IgD-negative memory B cell (primary cell): ENCODE results near the gene IGSF22. TPM values are rescaled to one million over a fixed set of nuclear protein-coding genes. Genes with fewer than 3 reads are reported as not detected.
A peak's percentile ranks its signal among the peaks of the same experiment; 100 is the strongest.

Experiments used
- H3K27ac Mint-ChIP-seq, 3 donors: one replicate each; pipeline ENCODE4 v1.8.0; 2020 to 2022; ENCODE audit warnings: mild to moderate bottlenecking in 3 of 3, mixed read lengths in 3 of 3, moderate library complexity in 1 of 3
- H3K27me3 Mint-ChIP-seq: one replicate; pipeline ENCODE4 v1.8.0; 2021; ENCODE audit warnings: mixed read lengths
- H3K36me3 Mint-ChIP-seq: one replicate; pipeline ENCODE4 v1.8.0; 2020; ENCODE audit warnings: mild to moderate bottlenecking, mixed read lengths
- H3K4me1 Mint-ChIP-seq, 3 donors: one replicate each; pipeline ENCODE4 v1.8.0; 2020 to 2022; ENCODE audit warnings: mixed read lengths in 3 of 3, mild to moderate bottlenecking in 1 of 3
- H3K4me3 Mint-ChIP-seq, 4 donors: one replicate each; pipeline ENCODE4 v1.8.0; 2020 to 2022; ENCODE audit warnings: mild to moderate bottlenecking in 4 of 4, mixed read lengths in 4 of 4, moderate library complexity in 3 of 4
- H3K9me3 Mint-ChIP-seq, 3 donors: one replicate each; pipeline ENCODE4 v1.8.0; 2020 to 2021; ENCODE audit warnings: mixed read lengths in 3 of 3, mild to moderate bottlenecking in 1 of 3
- polyA plus RNA-seq: library from polyadenylated mRNA; unstranded; fragments of 300-500 nt; fragmentation: Illumina TruSeq; gene quantifications from one replicate; pipeline ENCODE4 v1.2.3, GENCODE V29; 2021

Gene IGSF22
- polyA plus RNA-seq, 1 donor from 2014 or later, result 4.0 TPM

GRCh38 chr11:18731441-18731840, 5.5 kb upstream of the IGSF22 start:
- H3K9me3 Mint-ChIP-seq, result no peaks in the 10 kb centered on the region
- H3K27me3 Mint-ChIP-seq, result no peaks in the 10 kb centered on the region
- peaks cover 3% of the 10 kb centered on the region for H3K36me3 Mint-ChIP-seq
- H3K27ac Mint-ChIP-seq, result peak overlapping the region in 2 of 3 donors; percentile 10 to 33
- H3K4me3 Mint-ChIP-seq, result peak overlapping the region in 1 of 4 donors; percentile 1
- H3K4me1 Mint-ChIP-seq, result peaks cover 17 to 19% (median 18%) of the 10 kb centered on the region in 3 donors

GRCh38 chr11:18730020-18730419, 4.0 kb upstream of the IGSF22 start:
- peaks cover 17 to 19% (median 18%) of the 10 kb centered on the region in 3 donors for H3K4me1 Mint-ChIP-seq
- no peaks in the 10 kb centered on the region for H3K27me3 Mint-ChIP-seq
- no peaks in the 10 kb centered on the region for H3K9me3 Mint-ChIP-seq
- peak overlapping the region in 1 of 3 donors; percentile 44 for H3K27ac Mint-ChIP-seq
- peak overlapping the region in 1 of 4 donors; percentile 28 for H3K4me3 Mint-ChIP-seq
- H3K36me3 Mint-ChIP-seq, result peaks cover 3% of the 10 kb centered on the region

DNA sequence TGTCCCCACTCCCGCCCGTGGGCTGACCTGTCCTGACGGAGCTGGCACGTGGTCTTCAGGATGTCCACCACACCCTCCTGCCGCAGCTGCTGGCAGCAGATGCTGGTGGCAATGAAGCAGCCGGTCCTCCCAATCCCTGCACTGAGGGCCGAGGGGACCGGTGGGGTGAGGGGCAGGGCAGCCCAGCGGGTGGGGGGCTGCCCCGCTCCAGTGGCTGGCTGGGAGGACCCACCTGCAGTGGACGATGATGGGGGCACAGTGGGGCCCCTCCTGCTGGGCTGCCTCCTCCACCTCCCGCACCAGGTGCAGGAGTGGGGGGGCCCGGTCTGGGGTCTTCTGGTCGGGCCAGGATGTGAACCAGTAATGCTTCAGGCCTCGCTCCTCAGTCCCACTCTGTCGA, 3.4 kb upstream of the IGSF22 start:
- H3K9me3 Mint-ChIP-seq, result no peaks in the 10 kb centered on the region
- no peak overlapping the region for H3K4me3 Mint-ChIP-seq
- no peak overlapping the region for H3K27ac Mint-ChIP-seq

GRCh38 chr11:18728658-18729057, 2.7 kb upstream of the IGSF22 start:
- peaks cover 3% of the 10 kb centered on the region for H3K36me3 Mint-ChIP-seq
- no peaks in the 10 kb centered on the region for H3K27me3 Mint-ChIP-seq
- peaks cover 17 to 19% (median 18%) of the 10 kb centered on the region in 3 donors for H3K4me1 Mint-ChIP-seq
- no peak overlapping the region for H3K27ac Mint-ChIP-seq
- H3K9me3 Mint-ChIP-seq, result no peaks in the 10 kb centered on the region
- H3K4me3 Mint-ChIP-seq, result no peak overlapping the region

More for the DNA sequence above, 3.4 kb upstream of the IGSF22 start:
- H3K27me3 Mint-ChIP-seq, result no peaks in the 10 kb centered on the region
- peaks cover 3% of the 10 kb centered on the region for H3K36me3 Mint-ChIP-seq
- peaks cover 17 to 19% (median 18%) of the 10 kb centered on the region in 3 donors for H3K4me1 Mint-ChIP-seq

DNA sequence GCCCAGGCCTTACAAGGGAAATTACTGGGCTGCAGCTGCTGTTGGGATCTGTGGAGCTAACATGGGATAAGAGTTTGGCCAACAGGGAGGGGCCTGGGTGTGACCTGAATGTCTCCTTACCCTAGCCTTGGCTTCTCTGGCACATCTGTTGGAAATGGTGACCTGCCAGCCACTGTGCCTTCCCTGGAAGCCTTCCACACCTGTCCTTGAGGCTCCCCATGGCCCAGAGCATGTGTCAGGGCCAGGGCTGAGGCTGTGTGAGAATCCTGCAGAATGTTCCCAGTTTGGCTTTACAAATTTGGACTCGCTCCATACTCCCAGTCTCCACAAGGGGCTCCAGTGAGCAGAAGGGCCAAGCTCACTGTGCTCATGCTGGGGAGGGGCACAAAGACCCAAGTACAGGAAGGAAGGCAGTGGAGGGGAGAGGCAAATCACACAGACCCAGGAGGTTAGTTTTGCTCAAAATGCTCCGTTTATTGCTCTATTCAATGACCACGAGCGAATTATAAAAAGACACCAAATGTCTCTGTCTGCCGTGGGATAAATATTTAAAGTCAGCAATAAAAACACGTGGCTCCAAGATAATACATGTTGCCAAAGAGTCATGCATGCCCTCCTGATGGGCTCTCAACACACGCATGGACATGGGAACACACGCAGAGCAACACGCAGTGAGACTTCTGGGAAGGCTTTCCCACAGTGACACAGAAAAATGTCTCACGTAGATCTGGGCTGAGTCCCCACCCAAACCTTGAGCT, 1.7 kb upstream of the IGSF22 start:
- H3K36me3 Mint-ChIP-seq, result peaks cover 3% of the 10 kb centered on the region
- H3K9me3 Mint-ChIP-seq, result no peaks in the 10 kb centered on the region
- peaks cover 17 to 19% (median 18%) of the 10 kb centered on the region in 3 donors for H3K4me1 Mint-ChIP-seq
- peak overlapping the region in 2 of 4 donors; percentile 0 to 69 for H3K4me3 Mint-ChIP-seq
- no peaks in the 10 kb centered on the region for H3K27me3 Mint-ChIP-seq
- no peak overlapping the region for H3K27ac Mint-ChIP-seq

- H3K27me3 Mint-ChIP-seq, result peaks cover 1% of the 10 kb centered on the region
- H3K4me1 Mint-ChIP-seq, result peaks cover 5 to 8% (median 6%) of the 10 kb centered on the region in 3 donors
- peak overlapping the region in 2 of 4 donors; percentile 14 to 45 for H3K4me3 Mint-ChIP-seq
- H3K36me3 Mint-ChIP-seq, result no peaks in the 10 kb centered on the region
- peak overlapping the region in 1 of 3 donors; percentile 14 for H3K27ac Mint-ChIP-seq
- H3K9me3 Mint-ChIP-seq, result no peaks in the 10 kb centered on the region
Measured at GRCh38 chr11:18723991-18724390, 2.0 kb downstream of the IGSF22 start.

DNA sequence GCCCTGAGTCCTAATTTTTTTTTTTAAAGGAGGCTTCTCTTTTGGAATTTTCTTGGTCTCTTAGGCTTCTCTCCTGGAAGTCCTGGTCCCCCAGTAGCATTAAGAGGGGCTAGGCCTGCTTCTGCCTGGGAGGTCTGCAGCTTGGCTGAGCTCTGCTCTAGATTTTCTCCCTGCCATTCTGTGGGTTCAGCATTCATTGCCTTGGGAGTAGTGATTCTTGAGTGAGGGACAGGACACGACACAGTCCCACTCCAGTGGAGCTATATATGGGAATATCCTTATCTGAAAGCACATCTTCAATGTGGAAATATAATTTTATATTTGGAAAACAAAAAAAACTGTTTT, 3.7 kb downstream of the IGSF22 start:
- Mint-ChIP-seq H3K27ac (no peak overlapping the region), H3K36me3 (no peaks in the 10 kb centered on the region), H3K27me3 (peaks cover 1% of the 10 kb centered on the region), H3K4me3 (peak overlapping the region in 3 of 4 donors; percentile 85 to 97 (median 90)), H3K9me3 (no peaks in the 10 kb centered on the region), H3K4me1 (peaks cover 0 to 4% (median 1%) of the 10 kb centered on the region in 3 donors)

- Mint-ChIP-seq H3K27me3 (peaks cover 1% of the 10 kb centered on the region), H3K4me1 (peaks cover 0 to 4% (median 1%) of the 10 kb centered on the region in 3 donors), H3K27ac (peak overlapping the region in 1 of 3 donors; percentile 20), H3K4me3 (peak overlapping the region; percentile 85 to 97 (median 88)), H3K9me3 (no peaks in the 10 kb centered on the region), H3K36me3 (no peaks in the 10 kb centered on the region)
Measured at GRCh38 chr11:18721561-18722292, 4.3 kb downstream of the IGSF22 start.

- H3K27me3 Mint-ChIP-seq, result peaks cover 1% of the 10 kb centered on the region
- peaks cover 0 to 4% (median 1%) of the 10 kb centered on the region in 3 donors for H3K4me1 Mint-ChIP-seq
- peak overlapping the region; percentile 85 to 97 (median 88) for H3K4me3 Mint-ChIP-seq
- H3K36me3 Mint-ChIP-seq, result no peaks in the 10 kb centered on the region
- no peaks in the 10 kb centered on the region for H3K9me3 Mint-ChIP-seq
- peak overlapping the region in 1 of 3 donors; percentile 28 for H3K27ac Mint-ChIP-seq
Measured at GRCh38 chr11:18720808-18721560, 5.0 kb downstream of the IGSF22 start.

DNA sequence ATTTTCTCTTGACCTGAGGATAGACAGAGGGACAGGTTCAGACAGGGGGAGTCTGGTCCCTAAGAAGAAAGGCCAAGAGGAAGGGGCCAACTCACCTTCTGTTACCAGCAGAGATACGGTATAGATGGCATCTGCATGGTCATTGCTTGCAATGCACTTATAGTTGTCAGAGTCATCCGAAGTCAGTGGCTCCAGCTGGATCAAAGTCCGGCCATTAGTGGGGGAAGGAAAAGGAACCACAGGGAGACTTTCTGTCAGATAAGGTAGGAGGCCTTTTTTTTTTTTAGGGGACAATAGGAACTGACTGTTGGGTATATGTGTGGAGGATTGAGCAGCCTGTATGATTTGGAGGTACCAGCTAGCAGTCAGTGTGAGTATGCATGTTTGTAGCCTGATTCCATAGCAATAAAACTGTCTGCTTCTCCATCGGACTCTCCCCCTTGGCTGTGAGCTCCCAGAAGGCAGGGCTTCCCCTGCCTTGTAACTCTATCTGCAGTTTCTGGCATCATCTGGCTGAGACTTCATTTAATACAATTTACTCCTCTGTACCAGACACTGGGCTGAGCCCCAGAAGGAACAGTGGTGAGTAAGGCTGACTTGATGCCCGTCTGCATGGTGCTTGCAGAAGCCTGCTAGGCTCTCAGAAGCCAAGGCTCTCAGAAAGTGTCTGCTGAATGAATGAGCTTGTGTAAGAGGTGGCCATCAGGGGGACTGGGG, 5.7 kb downstream of the IGSF22 start:
- Mint-ChIP-seq H3K27ac (no peak overlapping the region), H3K4me1 (peaks cover 0 to 4% (median 1%) of the 10 kb centered on the region in 3 donors), H3K27me3 (peaks cover 1% of the 10 kb centered on the region), H3K36me3 (no peaks in the 10 kb centered on the region), H3K4me3 (peak overlapping the region; percentile 85 to 97 (median 88)), H3K9me3 (no peaks in the 10 kb centered on the region)

DNA sequence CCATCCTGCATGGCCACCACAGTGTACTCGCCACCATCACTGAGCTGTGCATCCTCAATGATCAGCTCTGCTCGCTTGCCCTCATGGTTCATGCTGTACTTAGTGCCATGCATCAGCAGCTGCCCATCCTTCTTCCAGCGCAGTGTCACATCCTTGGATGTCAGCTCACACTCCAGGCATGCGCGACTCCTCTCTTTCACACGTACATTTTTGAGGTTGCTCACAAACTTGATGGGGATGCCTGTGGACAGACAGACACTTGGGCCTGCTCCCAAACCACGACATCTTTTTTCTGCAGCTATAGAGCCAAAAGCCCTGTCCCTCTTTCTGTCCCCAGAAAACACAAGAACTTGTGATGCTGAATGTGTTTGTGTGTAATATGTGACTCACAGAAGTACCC, 10.5 kb downstream of the IGSF22 start:
- peaks cover 2% of the 10 kb centered on the region for H3K27me3 Mint-ChIP-seq

GRCh38 chr11:18714443-18714780, 11.6 kb downstream of the IGSF22 start:
- no peak overlapping the region for H3K27ac Mint-ChIP-seq
- H3K27me3 Mint-ChIP-seq, result peaks cover 2% of the 10 kb centered on the region
- H3K36me3 Mint-ChIP-seq, result no peaks in the 10 kb centered on the region
- H3K4me3 Mint-ChIP-seq, result no peak overlapping the region
- no peaks in the 10 kb centered on the region for H3K9me3 Mint-ChIP-seq
- H3K4me1 Mint-ChIP-seq, result peaks cover 0 to 3% (median 0%) of the 10 kb centered on the region in 3 donors

More for the DNA sequence above, 10.5 kb downstream of the IGSF22 start:
- Mint-ChIP-seq H3K4me1 (peaks cover 0 to 3% (median 0%) of the 10 kb centered on the region in 3 donors), H3K9me3 (no peaks in the 10 kb centered on the region), H3K27ac (no peak overlapping the region), H3K36me3 (no peaks in the 10 kb centered on the region), H3K4me3 (no peak overlapping the region)

DNA sequence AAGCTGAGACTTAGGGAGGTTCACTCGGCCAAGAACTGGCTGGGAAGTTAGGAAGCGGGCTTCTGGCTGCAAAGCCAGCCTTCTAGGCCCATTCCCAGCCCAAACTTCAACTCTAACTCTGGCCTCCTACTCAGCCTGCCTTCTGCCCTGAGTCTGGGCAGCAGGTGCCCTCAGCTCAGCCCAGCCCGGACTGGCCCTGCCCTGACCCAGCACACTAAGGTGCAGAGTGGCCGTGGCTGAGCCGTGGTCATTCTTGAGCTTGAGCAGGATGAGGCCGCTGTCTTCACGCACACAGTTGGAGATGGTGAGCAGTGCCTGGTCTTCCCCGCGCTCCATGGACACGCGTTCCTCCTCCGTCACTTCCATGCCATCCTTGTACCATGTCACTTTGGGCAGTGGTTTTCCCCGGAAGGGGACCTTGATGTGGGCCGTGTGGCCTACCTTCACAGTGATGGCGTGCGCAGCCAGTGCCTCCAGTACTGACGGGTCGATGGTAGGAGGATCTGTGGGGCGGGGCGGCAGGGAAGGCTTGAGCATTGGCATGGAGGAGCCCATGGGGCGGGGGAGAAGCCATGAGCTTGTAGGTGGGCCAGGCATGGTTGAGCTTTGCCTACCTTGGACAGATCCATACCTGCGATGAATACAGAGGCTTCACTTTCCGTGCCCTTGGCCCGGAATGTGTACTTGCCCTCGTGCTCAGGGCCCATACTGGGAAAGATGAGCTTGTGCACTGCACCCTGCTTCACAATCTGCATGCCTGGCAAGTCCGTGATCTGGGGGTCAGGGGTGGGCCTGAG, 12.1 kb downstream of the IGSF22 start:
- Mint-ChIP-seq H3K27me3 (peaks cover 2% of the 10 kb centered on the region), H3K27ac (no peak overlapping the region), H3K9me3 (no peaks in the 10 kb centered on the region), H3K36me3 (no peaks in the 10 kb centered on the region), H3K4me1 (peaks cover 0 to 3% (median 0%) of the 10 kb centered on the region in 3 donors), H3K4me3 (no peak overlapping the region)

DNA sequence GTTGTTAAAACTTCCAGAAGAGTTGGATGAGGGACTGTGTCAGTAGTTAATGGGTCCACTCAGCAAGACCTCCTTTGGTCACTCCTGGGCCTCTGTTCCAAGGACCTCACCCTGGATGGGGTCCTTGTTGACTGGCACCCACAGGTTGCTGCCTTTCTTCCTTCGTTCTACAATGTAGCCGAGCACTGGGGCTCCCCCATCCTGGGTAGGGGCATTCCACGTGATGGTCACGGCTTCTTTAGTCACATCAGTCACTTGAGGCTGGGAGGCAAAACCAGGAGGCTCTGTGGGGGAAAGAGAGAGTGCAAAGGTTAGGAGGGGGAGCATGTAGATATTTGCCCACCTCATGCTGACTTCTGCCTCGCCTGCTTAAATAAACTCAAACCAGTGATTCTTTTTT, 15.4 kb downstream of the IGSF22 start:
- no peak overlapping the region for H3K4me3 Mint-ChIP-seq
- H3K27me3 Mint-ChIP-seq, result peaks cover 4% of the 10 kb centered on the region
- H3K9me3 Mint-ChIP-seq, result no peaks in the 10 kb centered on the region
- H3K27ac Mint-ChIP-seq, result no peak overlapping the region
- no peaks in the 10 kb centered on the region for H3K36me3 Mint-ChIP-seq
- peaks cover 6 to 11% (median 10%) of the 10 kb centered on the region in 3 donors for H3K4me1 Mint-ChIP-seq
